ENCODE results near the gene PLCL2. TPM values are rescaled to one million over a fixed set of nuclear protein-coding genes. Genes with fewer than 3 reads are reported as not detected.

PLCL2 gene
- total and polyA plus RNA-seq, 2 donors (not counting 1 experiment from before 2014, with no cell fraction given) = 21.7 to 55.2 TPM

- WGBS (ENCODE audit: insufficient coverage) = 91% methylated on average over 4 of the region's 5 CpGs
- Histone ChIP-seq H3K9me3 (ENCODE audit: control extremely low read depth in 1 of 3, control insufficient read depth in 2 of 3, insufficient read depth in 1 of 3, low read length in 2 of 3) (no peaks in the 10 kb centered on the region), H2AFZ (ENCODE audit: insufficient read depth, low read depth, low read length, poor library complexity, severe bottlenecking) (no peak overlapping the region), H3K27me3 (replicated peaks in 1 of 4; ENCODE audit: control extremely low read depth in 1 of 4, control insufficient read depth in 3 of 4, insufficient read depth in 4 of 4, low read length in 3 of 4) (no peaks in the 10 kb centered on the region), H4K20me1 (ENCODE audit: control insufficient read depth, insufficient read depth, low read length, poor library complexity, severe bottlenecking) (no peaks in the 10 kb centered on the region), H3K4me1 (ENCODE audit: control insufficient read depth in 2 of 2, insufficient read depth in 2 of 2, low read length in 2 of 2) (peaks cover 55 to 77% of the 10 kb centered on the region in 2 donors), H3K79me2 (ENCODE audit: control insufficient read depth, insufficient read depth, low read length) (peaks cover 100% of the 10 kb centered on the region), H3K27ac (ENCODE audit: low read length in 2 of 2) (no peak overlapping the region), H3K4me2 (replicated peaks; ENCODE audit: low read depth, low read length, poor library complexity, severe bottlenecking) (peak overlapping the region; percentile 2), H3K36me3 (replicated peaks in 1 of 2; ENCODE audit: control extremely low read depth in 1 of 2, control insufficient read depth in 1 of 2, extremely low read depth in 1 of 2, insufficient read depth in 2 of 2, low read length in 1 of 2) (no peaks in the 10 kb centered on the region), H3K4me3 (ENCODE audit: control extremely low read depth in 1 of 5, extremely low read depth in 1 of 5, insufficient read depth in 1 of 5, low read depth in 2 of 5, low read length in 4 of 5) (no peak overlapping the region), H3K9ac (ENCODE audit: low read length) (no peak overlapping the region)
- peak overlapping the region; percentile 5 for H3K4me3 Mint-ChIP-seq
- H3K27ac Mint-ChIP-seq = peak overlapping the region; percentile 8
- intact Hi-C loops (cut with micrococcal nuclease) = no loop called here
- POLR2A ChIA-PET = no interaction called here
- no peak for ATAC-seq (ENCODE audit: low read depth)
- H3K4me1 Mint-ChIP-seq = peaks cover 88% of the 10 kb centered on the region
- no peak for DNase-seq
- no peaks in the 10 kb centered on the region for H3K9me3 Mint-ChIP-seq (ENCODE audit: insufficient read depth)
- TF ChIP-seq EZH2 (IDR thresholded peaks at IDR 0.05; ENCODE audit: borderline replicate concordance, insufficient read depth, low read depth, low read length, poor library complexity, severe bottlenecking) (no peak), CTCF (IDR thresholded peaks at IDR 0.05) (no peak)
- H3K27me3 Mint-ChIP-seq = no peaks in the 10 kb centered on the region
- CTCF ChIA-PET = interaction anchor here (0.9 to 1.6 kb wide), 3 partner anchors 18 to 35 kb away, joined by 3 read pairs; no protein-coding TSS in a partner anchor
Measured at GRCh38 chr3:16890597-16891333, 6.0 kb downstream of the PLCL2 start.

- Histone ChIP-seq H3K27ac (ENCODE audit: low read length in 2 of 2) (peak overlapping the region; percentile 53 to 61), H4K20me1 (ENCODE audit: control insufficient read depth, insufficient read depth, low read length, poor library complexity, severe bottlenecking) (no peaks in the 10 kb centered on the region), H3K79me2 (ENCODE audit: control insufficient read depth, insufficient read depth, low read length) (peaks cover 100% of the 10 kb centered on the region), H3K9me3 (ENCODE audit: control extremely low read depth in 1 of 3, control insufficient read depth in 2 of 3, insufficient read depth in 1 of 3, low read length in 2 of 3) (no peaks in the 10 kb centered on the region), H3K36me3 (replicated peaks in 1 of 2; ENCODE audit: control extremely low read depth in 1 of 2, control insufficient read depth in 1 of 2, extremely low read depth in 1 of 2, insufficient read depth in 2 of 2, low read length in 1 of 2) (no peaks in the 10 kb centered on the region), H3K4me2 (replicated peaks; ENCODE audit: low read depth, low read length, poor library complexity, severe bottlenecking) (peak overlapping the region; percentile 59), H2AFZ (ENCODE audit: insufficient read depth, low read depth, low read length, poor library complexity, severe bottlenecking) (no peak overlapping the region), H3K27me3 (replicated peaks in 1 of 4; ENCODE audit: control extremely low read depth in 1 of 4, control insufficient read depth in 3 of 4, insufficient read depth in 4 of 4, low read length in 3 of 4) (no peaks in the 10 kb centered on the region), H3K4me3 (ENCODE audit: control extremely low read depth in 1 of 5, extremely low read depth in 1 of 5, insufficient read depth in 1 of 5, low read depth in 2 of 5, low read length in 4 of 5) (peak overlapping the region in 1 of 5 experiments; percentile 9), H3K9ac (ENCODE audit: low read length) (peak overlapping the region; percentile 17), H3K4me1 (ENCODE audit: control insufficient read depth in 2 of 2, insufficient read depth in 2 of 2, low read length in 2 of 2) (peaks cover 78 to 88% of the 10 kb centered on the region in 2 donors)
- ChIA-PET POLR2A (interaction anchor here (0.7 kb wide), 1 partner anchor 9 kb away, joined by 4 read pairs; the partner anchor contains the start of gene PLCL2), CTCF (interaction anchor here (0.8 to 4.8 kb wide), 3 partner anchors 8 to 92 kb away, joined by 3 to 23 read pairs (median 5); partner anchors contain the start of gene PLCL2)
- no peaks in the 10 kb centered on the region for H3K27me3 Mint-ChIP-seq
- intact Hi-C loops (cut with micrococcal nuclease) = loop anchor here (1.0 kb wide), 1 partner anchor 8 kb away; no protein-coding TSS in a partner anchor
- H3K4me1 Mint-ChIP-seq = peaks cover 90% of the 10 kb centered on the region
- peak overlapping the region; percentile 71 for H3K27ac Mint-ChIP-seq
- WGBS (ENCODE audit: insufficient coverage) = no CpG with 5 or more reads among the region's 1 CpG
- peak overlapping the region; percentile 55 for H3K4me3 Mint-ChIP-seq
- ATAC-seq (ENCODE audit: low read depth) (no peak), DNase-seq (no peak)
- no peaks in the 10 kb centered on the region for H3K9me3 Mint-ChIP-seq (ENCODE audit: insufficient read depth)
- TF ChIP-seq CTCF (IDR thresholded peaks at IDR 0.05) (no peak), EZH2 (IDR thresholded peaks at IDR 0.05; ENCODE audit: borderline replicate concordance, insufficient read depth, low read depth, low read length, poor library complexity, severe bottlenecking) (no peak)
Measured at GRCh38 chr3:16893618-16894200, 9.0 kb downstream of the PLCL2 start.

All from B cell (primary cell).